CD4-positive, alpha-beta T cell (primary cell): ENCODE measurements around the gene CRTAC1. TPM values are rescaled to one million over a fixed set of nuclear protein-coding genes. Genes with fewer than 3 reads are reported as not detected.

Source experiments
- ATAC-seq: fragments of 200-7000 bp; cut with Tn5 transposase; one replicate; pipeline ENCODE4 v1.10.0; 2022; ENCODE audit warnings: mild to moderate bottlenecking; ENCODE audit not compliant: poor library complexity
- CTCF ChIA-PET: fragments of 350-600 bp; sonication (Branson Sonifier 250); formaldehyde crosslinking; loops from one replicate; lab custom pipeline; 2021; ENCODE audit warnings: antibody characterized with exemption, inconsistent platforms; lab: Charles Lee
- POLR2A ChIA-PET: fragments of 350-600 bp; sonication (Branson Sonifier 250); formaldehyde crosslinking; loops from one replicate; lab custom pipeline; 2021; ENCODE audit warnings: antibody characterized with exemption, inconsistent platforms; lab: Charles Lee
- DNase-seq, 14 experiments: peaks; one replicate each; pipeline ENCODE4 v3.0.0-alpha.2; 2013 to 2020; ENCODE audit warnings: mixed read lengths in 2 of 14
- H3K27ac ChIP-seq, 2 donors: one replicate each; pipeline versions ENCODE4 v1.5.1 to v1.7.0; 2013; ENCODE audit warnings: low read length in 2 of 2, low read depth in 1 of 2, mild to moderate bottlenecking in 1 of 2
- H3K27me3 ChIP-seq, 2 experiments: 1 replicate in 1 of 2; 2 replicates in 1 of 2; pipeline versions ENCODE4 v1.6.1 to v1.7.0; 2013; ENCODE audit warnings: low read length in 2 of 2, control low read depth in 1 of 2, mild to moderate bottlenecking in 1 of 2, moderate library complexity in 1 of 2; ENCODE audit not compliant: insufficient read depth in 2 of 2, control insufficient read depth in 1 of 2
- H3K36me3 ChIP-seq: one replicate; pipeline ENCODE4 v1.6.1; 2013; ENCODE audit warnings: low read length, control low read depth; ENCODE audit not compliant: insufficient read depth
- H3K4me1 ChIP-seq: one replicate; pipeline ENCODE4 v1.6.1; 2013; ENCODE audit warnings: low read length, control low read depth; ENCODE audit not compliant: insufficient read depth
- H3K4me3 ChIP-seq: one replicate; pipeline ENCODE4 v1.5.1; 2013; ENCODE audit warnings: mild to moderate bottlenecking, low read length, moderate library complexity
- H3K9me3 ChIP-seq, 2 experiments: 1 replicate in 1 of 2; 2 replicates in 1 of 2; pipeline versions ENCODE4 v1.6.1 to v1.7.0; 2013; ENCODE audit warnings: low read length in 2 of 2, mild to moderate bottlenecking in 2 of 2, control low read depth in 1 of 2, moderate library complexity in 1 of 2; ENCODE audit not compliant: control insufficient read depth in 1 of 2, insufficient read depth in 1 of 2
- H3K27ac Mint-ChIP-seq: one replicate; pipeline ENCODE4 v1.8.0; 2020; ENCODE audit warnings: mixed read lengths
- H3K27me3 Mint-ChIP-seq: one replicate; pipeline ENCODE4 v1.8.0; 2021; ENCODE audit warnings: mixed read lengths
- H3K36me3 Mint-ChIP-seq: one replicate; pipeline ENCODE4 v1.8.0; 2021; ENCODE audit warnings: low read depth, mixed read lengths
- H3K4me1 Mint-ChIP-seq: one replicate; pipeline ENCODE4 v1.8.0; 2021; ENCODE audit warnings: low read depth, mixed read lengths
- H3K4me3 Mint-ChIP-seq: one replicate; pipeline ENCODE4 v1.8.0; 2020; ENCODE audit warnings: mild to moderate bottlenecking, mixed read lengths
- H3K9me3 Mint-ChIP-seq: one replicate; pipeline ENCODE4 v1.8.0; 2020; ENCODE audit warnings: mixed read lengths
- CTCF ChIP-seq: fragments of 200-600 bp; IDR thresholded peaks from one replicate; pipeline ENCODE4 v1.8.0; 2022; ENCODE audit warnings: antibody characterized with exemption, mild to moderate bottlenecking
- intact Hi-C, 2 experiments: fragments of 100-400 bp; cut with DNase I in 1 of 2; cut with micrococcal nuclease in 1 of 2; formaldehyde crosslinking; loops; one replicate each; pipeline versions ENCODE4 v1.15.1 to v1.9.0; 2023 to 2025; cut with DNase I, micrococcal nuclease
- total RNA-seq, 174 experiments: library from RNA in 2 of 174; stranded (reverse) in 2 of 174; gene quantifications; one replicate each; pipeline ENCODE4 v1.2.3 and lab custom pipeline; 2021 to 2026

CRTAC1 gene
- total RNA-seq, 2 experiments from 2014 or later, result not detected

GRCh38 chr10:97879241-97879640 lies 151.2 kb downstream of the CRTAC1 start:
- Histone ChIP-seq H3K9me3 (no peaks in the 10 kb centered on the region), H3K4me3 (no peak overlapping the region), H3K27ac (no peak overlapping the region), H3K4me1 (no peaks in the 10 kb centered on the region), H3K36me3 (no peaks in the 10 kb centered on the region), H3K27me3 (peaks cover 0 to 4% of the 10 kb centered on the region in 2 experiments)
- Mint-ChIP-seq H3K27ac (no peak overlapping the region), H3K9me3 (no peaks in the 10 kb centered on the region), H3K4me1 (no peaks in the 10 kb centered on the region), H3K36me3 (no peaks in the 10 kb centered on the region), H3K4me3 (no peak overlapping the region), H3K27me3 (peaks cover 7% of the 10 kb centered on the region)
- TF ChIP-seq CTCF, result no peak
- ATAC-seq (no peak), DNase-seq (no peak)
- intact Hi-C loops, result no loop called here
- CTCF ChIA-PET, result no interaction called here
- POLR2A ChIA-PET, result no interaction called here

- Mint-ChIP-seq H3K4me1 (no peaks in the 10 kb centered on the region), H3K4me3 (no peak overlapping the region), H3K27me3 (peaks cover 19% of the 10 kb centered on the region), H3K9me3 (no peaks in the 10 kb centered on the region), H3K27ac (no peak overlapping the region), H3K36me3 (no peaks in the 10 kb centered on the region)
- TF ChIP-seq CTCF, result no peak
- no peaks in the 10 kb centered on the region for H3K4me1 ChIP-seq
- ATAC-seq (no peak), DNase-seq (no peak)
- no peaks in the 10 kb centered on the region for H3K9me3 ChIP-seq
- H3K27me3 ChIP-seq, result peaks cover 0 to 4% of the 10 kb centered on the region in 2 experiments
- no peak overlapping the region for H3K4me3 ChIP-seq
- ChIA-PET CTCF (no interaction called here), POLR2A (no interaction called here)
- intact Hi-C loops, result no loop called here
- no peaks in the 10 kb centered on the region for H3K36me3 ChIP-seq
- no peak overlapping the region for H3K27ac ChIP-seq
Measured at GRCh38 chr10:97876402-97876801, 154.0 kb downstream of the CRTAC1 start.

GRCh38 chr10:97875391-97875790 lies 155.0 kb downstream of the CRTAC1 start:
- Histone ChIP-seq H3K4me3 (no peak overlapping the region), H3K27me3 (peaks cover 0 to 4% of the 10 kb centered on the region in 2 experiments), H3K4me1 (no peaks in the 10 kb centered on the region), H3K36me3 (no peaks in the 10 kb centered on the region), H3K27ac (no peak overlapping the region), H3K9me3 (no peaks in the 10 kb centered on the region)
- H3K4me3 Mint-ChIP-seq, result no peak overlapping the region
- no peaks in the 10 kb centered on the region for H3K4me1 Mint-ChIP-seq
- no peak for TF ChIP-seq CTCF
- no peak for DNase-seq
- H3K9me3 Mint-ChIP-seq, result no peaks in the 10 kb centered on the region
- H3K36me3 Mint-ChIP-seq, result no peaks in the 10 kb centered on the region
- ChIA-PET POLR2A (no interaction called here), CTCF (no interaction called here)
- H3K27ac Mint-ChIP-seq, result no peak overlapping the region
- ATAC-seq, result no peak
- H3K27me3 Mint-ChIP-seq, result peaks cover 19% of the 10 kb centered on the region
- intact Hi-C loops, result no loop called here
